Measurements from ENCODE around the gene AKR1A1.
"Not testable (repeated sequence)": the region's sequence is repeated elsewhere in the genome, so short reads cannot be mapped to it uniquely, and the experiment has no call there.

Gene AKR1A1

GRCh38 chr1:45570631-45571030 lies 20.0 kb downstream of the AKR1A1 start:
- no peak for DNase-seq

GRCh38 chr1:45573231-45573804 lies 22.7 kb downstream of the AKR1A1 start:
- DNase-seq = no peak

GRCh38 chr1:45574105-45574626 lies 23.5 kb downstream of the AKR1A1 start:
- DNase-seq = no peak

- peak; percentile 82 for DNase-seq
Observed at GRCh38 chr1:45583264-45583665, 32.6 kb downstream of the AKR1A1 start.

- peak; percentile 88 for DNase-seq
Observed at GRCh38 chr1:45583666-45584350, 33.2 kb downstream of the AKR1A1 start, which contains the start of gene NASP. NASP (plus strand) TSS chr1:45584041; CDS start chr1:45584147, 106 bp downstream.

GRCh38 chr1:45584351-45585109 lies 33.9 kb downstream of the AKR1A1 start:
- peak; percentile 88 for DNase-seq

- DNase-seq = no peak
Observed at GRCh38 chr1:45585110-45585426, 34.4 kb downstream of the AKR1A1 start.

GRCh38 chr1:45585496-45586075 lies 35.0 kb downstream of the AKR1A1 start:
- DNase-seq = no peak

- no peak for DNase-seq
Observed at GRCh38 chr1:45586769-45587168, 36.1 kb downstream of the AKR1A1 start.

- no peak for DNase-seq
Observed at GRCh38 chr1:45589861-45590260, 39.2 kb downstream of the AKR1A1 start.

GRCh38 chr1:45594412-45594811 lies 43.8 kb downstream of the AKR1A1 start:
- DNase-seq = no peak

- DNase-seq = not testable (repeated sequence)
Observed at GRCh38 chr1:45596765-45597164, 46.1 kb downstream of the AKR1A1 start.

- DNase-seq = no peak
Observed at GRCh38 chr1:45604239-45604638, 53.6 kb downstream of the AKR1A1 start.

GRCh38 chr1:45607404-45608074 lies 56.9 kb downstream of the AKR1A1 start:
- DNase-seq = no peak

- DNase-seq = no peak
Observed at GRCh38 chr1:45608175-45609156, 57.8 kb downstream of the AKR1A1 start.

- DNase-seq = no peak
Observed at GRCh38 chr1:45610589-45611226, 60.1 kb downstream of the AKR1A1 start.

- DNase-seq = no peak
Observed at GRCh38 chr1:45612941-45613579, 62.4 kb downstream of the AKR1A1 start.

GRCh38 chr1:45615885-45616284 lies 65.3 kb downstream of the AKR1A1 start:
- DNase-seq = no peak

- DNase-seq = no peak
Observed at GRCh38 chr1:45617618-45618017, 67.0 kb downstream of the AKR1A1 start.

GRCh38 chr1:45619149-45619921 lies 68.7 kb downstream of the AKR1A1 start:
- no peak for DNase-seq
